ENCODE data around the gene EML2.
A peak's percentile ranks its signal among the peaks of the same experiment; 100 is the strongest.

The EML2 gene

GRCh38 chr19:45595814-45596213 is 43.4 kb downstream of the EML2 start:
- DNase-seq (ENCODE audit: low read depth in 2 of 2): peak in 1 of 2 donors; percentile 47
- TF ChIP-seq, protein P1, sequence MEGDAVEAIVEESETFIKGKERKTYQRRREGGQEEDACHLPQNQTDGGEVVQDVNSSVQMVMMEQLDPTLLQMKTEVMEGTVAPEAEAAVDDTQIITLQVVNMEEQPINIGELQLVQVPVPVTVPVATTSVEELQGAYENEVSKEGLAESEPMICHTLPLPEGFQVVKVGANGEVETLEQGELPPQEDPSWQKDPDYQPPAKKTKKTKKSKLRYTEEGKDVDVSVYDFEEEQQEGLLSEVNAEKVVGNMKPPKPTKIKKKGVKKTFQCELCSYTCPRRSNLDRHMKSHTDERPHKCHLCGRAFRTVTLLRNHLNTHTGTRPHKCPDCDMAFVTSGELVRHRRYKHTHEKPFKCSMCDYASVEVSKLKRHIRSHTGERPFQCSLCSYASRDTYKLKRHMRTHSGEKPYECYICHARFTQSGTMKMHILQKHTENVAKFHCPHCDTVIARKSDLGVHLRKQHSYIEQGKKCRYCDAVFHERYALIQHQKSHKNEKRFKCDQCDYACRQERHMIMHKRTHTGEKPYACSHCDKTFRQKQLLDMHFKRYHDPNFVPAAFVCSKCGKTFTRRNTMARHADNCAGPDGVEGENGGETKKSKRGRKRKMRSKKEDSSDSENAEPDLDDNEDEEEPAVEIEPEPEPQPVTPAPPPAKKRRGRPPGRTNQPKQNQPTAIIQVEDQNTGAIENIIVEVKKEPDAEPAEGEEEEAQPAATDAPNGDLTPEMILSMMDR (IDR thresholded peaks at IDR 0.05; ENCODE audit: low read depth, low read length): no peak
- H3K4me3 ChIP-seq (replicated peaks in 1 of 2; ENCODE audit: low read depth in 2 of 2, low read length in 2 of 2): no peak overlapping the region

DNA sequence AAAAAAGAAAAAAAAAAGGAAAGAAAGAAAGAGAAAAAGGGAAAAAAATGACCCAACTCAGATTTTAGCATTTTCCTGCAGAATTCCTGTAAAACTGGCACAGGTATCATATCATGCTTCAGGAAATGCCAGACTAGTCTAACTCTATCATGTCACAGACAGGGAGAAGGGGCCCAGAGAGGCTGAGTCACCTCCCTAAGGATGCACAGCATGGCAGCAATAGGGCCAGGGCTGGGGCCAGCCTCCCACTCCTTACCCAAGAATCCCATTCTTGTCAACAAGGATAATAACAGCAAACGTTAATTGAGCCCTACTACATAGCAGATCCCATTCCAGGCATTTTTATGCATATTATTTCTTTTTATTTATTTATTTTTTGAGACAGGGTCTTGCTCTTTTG is 45.7 kb downstream of the EML2 start:
- DNase-seq (ENCODE audit: low read depth in 2 of 2): no peak
- H3K4me3 ChIP-seq (replicated peaks in 1 of 2; ENCODE audit: low read depth in 2 of 2, low read length in 2 of 2): no peak overlapping the region
- TF ChIP-seq, protein P1 (IDR thresholded peaks at IDR 0.05; ENCODE audit: low read depth, low read length): no peak

GRCh38 chr19:45592366-45592765 is 46.8 kb downstream of the EML2 start:
- DNase-seq (ENCODE audit: low read depth in 2 of 2): no peak
- TF ChIP-seq, protein P1 (IDR thresholded peaks at IDR 0.05; ENCODE audit: low read depth, low read length): no peak

DNA sequence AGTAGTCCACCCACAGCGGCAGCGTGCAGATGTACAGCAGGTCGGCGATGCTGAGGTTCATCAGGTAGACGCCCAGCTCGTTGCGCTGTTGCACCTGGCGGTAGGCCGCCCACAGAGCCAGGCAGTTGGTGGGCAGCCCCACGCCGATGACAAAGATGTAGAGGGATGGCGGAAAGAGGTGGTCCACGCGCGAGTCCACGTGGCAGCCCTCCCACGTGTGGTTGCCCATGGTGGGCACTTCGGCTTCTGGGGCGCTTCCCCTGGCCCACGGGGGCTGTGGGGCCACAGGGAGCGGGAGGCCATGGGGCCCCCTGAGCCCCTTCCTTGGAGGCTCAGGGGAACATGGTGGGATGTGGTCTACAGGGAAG is 47.6 kb downstream of the EML2 start:
- H3K4me3 ChIP-seq (replicated peaks in 1 of 2; ENCODE audit: low read depth in 2 of 2, low read length in 2 of 2): no peak overlapping the region
- TF ChIP-seq, protein P1 (IDR thresholded peaks at IDR 0.05; ENCODE audit: low read depth, low read length): no peak
- DNase-seq (ENCODE audit: low read depth in 2 of 2): no peak

More at GRCh38 chr19:45592366-45592765, 46.8 kb downstream of the EML2 start:
- no peak overlapping the region for H3K4me3 ChIP-seq (replicated peaks in 1 of 2; ENCODE audit: low read depth in 2 of 2, low read length in 2 of 2)

- DNase-seq (ENCODE audit: low read depth in 2 of 2): no peak
- TF ChIP-seq, protein P1 (IDR thresholded peaks at IDR 0.05; ENCODE audit: low read depth, low read length): no peak
- H3K4me3 ChIP-seq (replicated peaks in 1 of 2; ENCODE audit: low read depth in 2 of 2, low read length in 2 of 2): no peak overlapping the region
These were observed 48.1 kb downstream of the EML2 start for GRCh38 chr19:45591004-45591637.

DNA sequence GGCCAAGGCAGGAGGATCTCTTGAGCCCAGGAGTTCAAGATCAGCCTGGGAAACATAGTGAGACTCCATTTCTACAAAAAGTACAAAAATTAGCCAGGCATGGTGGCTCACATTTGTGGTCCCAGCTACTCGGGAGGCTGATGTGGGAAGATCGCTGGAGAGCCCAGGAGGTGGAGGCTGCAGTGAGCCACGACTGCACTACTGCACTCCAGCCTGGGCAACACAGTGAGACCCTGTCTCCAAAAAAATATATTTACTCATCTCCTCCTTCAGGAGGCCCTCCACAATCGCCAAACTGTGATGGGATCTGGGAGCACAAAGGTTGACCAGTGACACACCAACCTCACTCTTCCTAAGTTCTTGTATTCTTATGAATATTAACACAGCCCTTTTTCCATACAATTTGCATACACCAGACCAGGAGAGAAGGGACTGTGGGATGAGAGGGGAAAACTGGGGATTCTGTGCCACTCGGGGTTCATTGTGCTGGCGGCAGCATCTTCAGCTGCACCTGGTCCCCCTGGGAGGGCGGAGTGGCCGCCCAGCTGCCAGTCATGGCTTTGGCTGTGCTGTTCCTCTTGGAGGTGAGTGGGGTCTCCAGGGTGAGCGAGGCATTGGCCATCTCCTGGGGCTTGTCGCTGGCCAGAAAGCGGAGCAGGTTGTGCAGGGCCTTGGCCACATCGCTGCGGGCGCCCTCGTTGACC is 48.7 kb downstream of the EML2 start:
- no peak overlapping the region for H3K4me3 ChIP-seq (replicated peaks in 1 of 2; ENCODE audit: low read depth in 2 of 2, low read length in 2 of 2)
- no peak for DNase-seq (ENCODE audit: low read depth in 2 of 2)
- TF ChIP-seq, protein P1 (IDR thresholded peaks at IDR 0.05; ENCODE audit: low read depth, low read length): no peak

All from cardiac fibroblast (primary cell).